Coronary artery (tissue), 2 donors: ENCODE data around the gene FAAP24.
"Not testable (repeated sequence)": the region's sequence is repeated elsewhere in the genome, so short reads cannot be mapped to it uniquely, and the experiment has no call there.

Experiments used
- DNase-seq: peaks from one replicate; pipeline ENCODE4 v3.0.0-alpha.2; 2017; ENCODE audit warnings: low spot score
- H3K27ac ChIP-seq, 2 donors: fragments of 200-600 bp; sonication (generic); one replicate each; pipeline ENCODE4 v1.5.1; 2016 to 2019
- H3K4me3 ChIP-seq: fragments of 200-600 bp; sonication (generic); 2 replicates; pipeline ENCODE4 v1.5.1; 2016; ENCODE audit warnings: mild to moderate bottlenecking, moderate library complexity
- CTCF ChIP-seq: fragments of 200-600 bp; sonication (generic); IDR thresholded peaks from one replicate; pipeline ENCODE4 v1.5.1; 2019; ENCODE audit warnings: antibody characterized with exemption

Gene FAAP24

GRCh38 chr19:33024398-33024797 is 52.4 kb downstream of the FAAP24 start:
- Histone ChIP-seq H3K4me3 (no peak overlapping the region), H3K27ac (no peak overlapping the region)
- no peak for TF ChIP-seq CTCF
- DNase-seq, result no peak

- DNase-seq, H3K27ac ChIP-seq, H3K4me3 ChIP-seq: not testable (repeated sequence)
Observed at GRCh38 chr19:33025468-33026238, 53.6 kb downstream of the FAAP24 start.

- not testable (repeated sequence) for H3K4me3 ChIP-seq, DNase-seq, H3K27ac ChIP-seq
Observed at GRCh38 chr19:33026602-33027001, 54.6 kb downstream of the FAAP24 start.
